Gastrocnemius medialis (tissue), 4 donors: ENCODE data around the gene PTPRN2. TPM values are rescaled to one million over a fixed set of nuclear protein-coding genes. Genes with fewer than 3 reads are reported as not detected.

Experiments used
- ATAC-seq, 2 donors: fragments of 150-250 bp; one replicate each; pipeline ENCODE4 v1.9.1; 2016
- DNase-seq, 2 donors: peaks; one replicate each; pipeline ENCODE4 v3.0.0-alpha.2; 2019
- H3K27ac ChIP-seq, 4 donors: fragments of 200-600 bp; sonication (generic); 1 replicate in 1 of 4; 2 replicates in 3 of 4; pipeline ENCODE4 v1.5.1; 2016 to 2018; ENCODE audit warnings: mild to moderate bottlenecking in 2 of 4, moderate library complexity in 1 of 4
- H3K27me3 ChIP-seq, 3 donors: fragments of 200-600 bp; sonication (generic) in 2 of 3; 1 replicate in 1 of 3; 2 replicates in 2 of 3; pipeline versions ENCODE4 v1.5.1 to v1.6.0; 2016 to 2019; ENCODE audit warnings: mild to moderate bottlenecking in 1 of 3, moderate library complexity in 1 of 3
- H3K36me3 ChIP-seq, 2 donors: fragments of 200-600 bp; sonication (generic) in 1 of 2; one replicate each; pipeline ENCODE4 v1.5.1; 2017 to 2018
- H3K4me1 ChIP-seq, 2 donors: fragments of 200-600 bp; sonication (generic) in 1 of 2; one replicate each; pipeline ENCODE4 v1.5.1; 2016 to 2017; ENCODE audit warnings: mild to moderate bottlenecking in 2 of 2
- H3K4me3 ChIP-seq, 4 donors: fragments of 200-600 bp; sonication (generic) in 3 of 4; 1 replicate in 1 of 4; 2 replicates in 3 of 4; pipeline ENCODE4 v1.5.1; 2016 to 2019; ENCODE audit warnings: mild to moderate bottlenecking in 2 of 4
- H3K9me3 ChIP-seq, 3 donors: fragments of 200-600 bp; sonication (generic) in 2 of 3; 1 replicate in 1 of 3; 2 replicates in 2 of 3; pipeline ENCODE4 v1.5.1; 2016 to 2019
- CTCF ChIP-seq, 5 experiments: fragments of 450-650 bp in 3 of 5; fragments of 200-600 bp in 2 of 5; sonication (generic) in 2 of 5; IDR thresholded peaks in 4 of 5; conservative IDR thresholded peaks in 1 of 5; 1 replicate in 4 of 5; 2 replicates in 1 of 5; pipeline ENCODE4 v1.5.1; 2016 to 2019; ENCODE audit warnings: antibody characterized with exemption in 5 of 5, mild to moderate bottlenecking in 3 of 5, moderate library complexity in 3 of 5
- POLR2A ChIP-seq, 2 donors: fragments of 450-650 bp; IDR thresholded peaks; one replicate each; pipeline ENCODE4 v1.6.1; 2017; ENCODE audit warnings: antibody characterized with exemption in 2 of 2, mild to moderate bottlenecking in 2 of 2, moderate library complexity in 2 of 2
- in situ Hi-C, 4 donors: fragments of 200-750 bp; cut with MboI; loops; one replicate each; pipeline versions ENCODE4 v1.15.0 to v1.8.0; 2017; ENCODE audit warnings: low sequenced_read_pairs in 4 of 4
- intact Hi-C: fragments of 100-400 bp; cut with DNase I; formaldehyde crosslinking; loops from one replicate; pipeline ENCODE4 v1.15.1; 2023; ENCODE audit warnings: low total_unique reads
- total RNA-seq, 4 donors: library from RNA; depleted of rRNA; stranded (reverse); fragments of >200 nt; gene quantifications; one replicate each; pipeline versions ENCODE4 v1.1.0 to v1.2.3, GENCODE V29; 2016

The PTPRN2 gene
- total RNA-seq, 4 donors from 2014 or later = 0.66 to 0.85 (median 0.81) TPM

- Histone ChIP-seq H3K27ac (no peak overlapping the region), H3K36me3 (no peaks in the 10 kb centered on the region), H3K4me3 (no peak overlapping the region), H3K27me3 (no peaks in the 10 kb centered on the region), H3K4me1 (no peaks in the 10 kb centered on the region), H3K9me3 (no peaks in the 10 kb centered on the region)
- TF ChIP-seq POLR2A (IDR thresholded peaks at IDR 0.05) (no peak), CTCF (IDR thresholded peaks at IDR 0.05 in 4 of 5, conservative IDR thresholded peaks at IDR 0.05 in 1 of 5) (no peak)
- intact Hi-C loops = no loop called here
- ATAC-seq (no peak), DNase-seq (no peak)
- in situ Hi-C loops = no loop called here
Observed at GRCh38 chr7:157839672-157840167, 747.9 kb downstream of the PTPRN2 start.

GRCh38 chr7:157839226-157839625 is 748.4 kb downstream of the PTPRN2 start:
- Histone ChIP-seq H3K4me3 (no peak overlapping the region), H3K36me3 (no peaks in the 10 kb centered on the region), H3K27ac (no peak overlapping the region), H3K9me3 (no peaks in the 10 kb centered on the region), H3K27me3 (no peaks in the 10 kb centered on the region), H3K4me1 (no peaks in the 10 kb centered on the region)
- ATAC-seq (no peak), DNase-seq (no peak)
- TF ChIP-seq POLR2A (IDR thresholded peaks at IDR 0.05) (no peak), CTCF (IDR thresholded peaks at IDR 0.05 in 4 of 5, conservative IDR thresholded peaks at IDR 0.05 in 1 of 5) (no peak)
- in situ Hi-C loops = no loop called here
- intact Hi-C loops = no loop called here

DNA sequence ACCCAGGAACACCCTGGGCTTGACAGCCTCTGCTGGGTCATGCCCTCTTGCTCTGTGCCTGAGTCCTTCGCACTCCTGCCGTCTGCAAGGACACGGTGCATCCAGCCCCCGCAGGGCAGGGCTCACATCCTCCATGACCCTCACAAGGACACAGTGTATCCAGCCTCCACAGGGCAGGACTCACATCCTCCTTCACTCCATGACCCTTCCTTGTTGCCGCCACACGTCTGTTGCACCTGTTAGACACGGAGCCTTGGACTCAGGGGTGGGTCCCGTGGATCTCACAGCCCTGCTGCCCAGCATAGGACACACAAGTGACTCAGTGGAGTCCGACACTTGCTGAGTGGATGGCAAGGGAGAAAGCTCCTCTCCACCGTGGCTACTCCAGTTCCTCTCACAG is 750.1 kb downstream of the PTPRN2 start:
- TF ChIP-seq POLR2A (IDR thresholded peaks at IDR 0.05) = no peak
- TF ChIP-seq CTCF (IDR thresholded peaks at IDR 0.05 in 4 of 5, conservative IDR thresholded peaks at IDR 0.05 in 1 of 5) = no peak
- Histone ChIP-seq H3K27ac (no peak overlapping the region), H3K36me3 (no peaks in the 10 kb centered on the region), H3K4me1 (no peaks in the 10 kb centered on the region), H3K4me3 (no peak overlapping the region), H3K27me3 (no peaks in the 10 kb centered on the region), H3K9me3 (no peaks in the 10 kb centered on the region)
- no peak for DNase-seq
- no peak for ATAC-seq
- in situ Hi-C loops (no loop called here), intact Hi-C loops (no loop called here)

DNA sequence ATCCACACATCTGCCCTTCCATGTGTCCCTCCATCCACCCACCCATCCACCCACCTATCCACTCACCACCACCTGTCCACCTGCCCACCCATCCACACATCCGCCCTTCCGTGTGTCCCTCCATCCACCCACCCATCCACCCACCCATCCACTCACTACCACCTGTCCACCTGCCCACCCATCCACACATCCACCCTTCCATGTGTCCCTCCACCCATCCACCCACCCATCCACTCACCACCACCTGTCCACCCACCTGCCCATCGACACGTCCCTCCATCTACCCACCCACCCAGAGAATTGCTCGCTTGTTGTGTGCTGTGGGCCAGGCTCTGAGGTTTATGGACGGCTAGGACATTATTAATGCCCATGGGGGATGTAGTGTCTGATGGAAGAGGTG is 750.6 kb downstream of the PTPRN2 start:
- no peak overlapping the region for H3K27ac ChIP-seq

More for the DNA sequence above, 750.6 kb downstream of the PTPRN2 start:
- Histone ChIP-seq H3K4me3 (no peak overlapping the region), H3K4me1 (no peaks in the 10 kb centered on the region), H3K36me3 (no peaks in the 10 kb centered on the region), H3K9me3 (no peaks in the 10 kb centered on the region), H3K27me3 (no peaks in the 10 kb centered on the region)
- TF ChIP-seq CTCF (IDR thresholded peaks at IDR 0.05 in 4 of 5, conservative IDR thresholded peaks at IDR 0.05 in 1 of 5) = no peak
- TF ChIP-seq POLR2A (IDR thresholded peaks at IDR 0.05) = no peak
- DNase-seq (no peak), ATAC-seq (no peak)
- intact Hi-C loops (no loop called here), in situ Hi-C loops (no loop called here)
